LNCaP clone FGC (cell line): ENCODE data around the gene PUDP.
"Not testable (repeated sequence)": the region's sequence is repeated elsewhere in the genome, so short reads cannot be mapped to it uniquely, and the experiment has no call there.

Experiments
- DNase-seq: peaks from one replicate; pipeline ENCODE4 v3.0.0-alpha.2; 2011; ENCODE audit warnings: low read depth
- H3K4me3 ChIP-seq: 2 replicates; pipeline ENCODE4 v1.5.1; 2011; ENCODE audit warnings: mild to moderate bottlenecking, low read depth, low read length, control low read depth
- TF ChIP-seq, protein P1 (sequence below): IDR thresholded peaks from 2 replicates; pipeline ENCODE4 v1.5.1; 2012; ENCODE audit warnings: mild to moderate bottlenecking; ENCODE audit not compliant: control insufficient read depth, insufficient read depth; ENCODE audit errors: extremely low read depth

PUDP gene

DNA sequence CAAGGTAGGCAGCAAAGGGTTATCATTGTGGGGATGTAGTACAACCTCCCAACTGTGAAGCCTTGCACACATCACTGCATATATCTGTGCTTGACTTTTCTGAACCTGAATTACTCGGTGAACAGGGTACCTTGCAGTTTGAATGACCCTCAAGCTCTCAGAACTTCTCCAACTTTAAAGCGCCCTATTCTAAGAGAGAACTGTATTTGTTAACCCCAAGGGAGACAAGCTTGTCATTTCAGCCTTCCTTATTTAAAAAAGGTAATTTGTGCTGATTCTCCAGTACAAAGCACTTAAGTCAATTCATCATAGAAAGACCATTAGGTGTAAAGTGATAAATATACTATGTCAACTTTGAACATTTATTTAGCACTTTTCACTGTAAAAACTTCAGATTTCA, 122.5 kb downstream of the PUDP start:
- TF ChIP-seq, protein P1, sequence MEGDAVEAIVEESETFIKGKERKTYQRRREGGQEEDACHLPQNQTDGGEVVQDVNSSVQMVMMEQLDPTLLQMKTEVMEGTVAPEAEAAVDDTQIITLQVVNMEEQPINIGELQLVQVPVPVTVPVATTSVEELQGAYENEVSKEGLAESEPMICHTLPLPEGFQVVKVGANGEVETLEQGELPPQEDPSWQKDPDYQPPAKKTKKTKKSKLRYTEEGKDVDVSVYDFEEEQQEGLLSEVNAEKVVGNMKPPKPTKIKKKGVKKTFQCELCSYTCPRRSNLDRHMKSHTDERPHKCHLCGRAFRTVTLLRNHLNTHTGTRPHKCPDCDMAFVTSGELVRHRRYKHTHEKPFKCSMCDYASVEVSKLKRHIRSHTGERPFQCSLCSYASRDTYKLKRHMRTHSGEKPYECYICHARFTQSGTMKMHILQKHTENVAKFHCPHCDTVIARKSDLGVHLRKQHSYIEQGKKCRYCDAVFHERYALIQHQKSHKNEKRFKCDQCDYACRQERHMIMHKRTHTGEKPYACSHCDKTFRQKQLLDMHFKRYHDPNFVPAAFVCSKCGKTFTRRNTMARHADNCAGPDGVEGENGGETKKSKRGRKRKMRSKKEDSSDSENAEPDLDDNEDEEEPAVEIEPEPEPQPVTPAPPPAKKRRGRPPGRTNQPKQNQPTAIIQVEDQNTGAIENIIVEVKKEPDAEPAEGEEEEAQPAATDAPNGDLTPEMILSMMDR = no peak
- no peak for DNase-seq
- no peak overlapping the region for H3K4me3 ChIP-seq

DNA sequence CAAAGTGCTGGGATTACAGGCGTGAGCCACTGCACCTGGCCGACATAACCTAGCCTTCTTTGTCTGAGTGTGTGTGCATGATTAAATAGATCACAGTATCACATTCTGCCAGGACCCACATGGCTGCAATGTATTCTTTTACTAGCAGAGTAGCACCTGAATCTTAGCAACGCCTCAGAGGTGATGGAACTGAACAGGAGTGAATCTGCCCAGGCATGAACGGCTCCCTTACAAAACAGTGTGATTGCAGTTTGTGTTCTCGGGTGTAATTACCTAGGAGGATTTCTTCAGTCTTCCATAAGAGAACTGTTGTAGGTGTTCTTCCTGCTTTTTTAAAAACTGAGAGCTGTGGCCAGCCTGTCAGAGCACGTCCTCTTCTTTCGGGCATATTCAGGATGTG, 123.1 kb downstream of the PUDP start:
- H3K4me3 ChIP-seq = no peak overlapping the region
- DNase-seq = no peak
- TF ChIP-seq, protein P1 = no peak

DNA sequence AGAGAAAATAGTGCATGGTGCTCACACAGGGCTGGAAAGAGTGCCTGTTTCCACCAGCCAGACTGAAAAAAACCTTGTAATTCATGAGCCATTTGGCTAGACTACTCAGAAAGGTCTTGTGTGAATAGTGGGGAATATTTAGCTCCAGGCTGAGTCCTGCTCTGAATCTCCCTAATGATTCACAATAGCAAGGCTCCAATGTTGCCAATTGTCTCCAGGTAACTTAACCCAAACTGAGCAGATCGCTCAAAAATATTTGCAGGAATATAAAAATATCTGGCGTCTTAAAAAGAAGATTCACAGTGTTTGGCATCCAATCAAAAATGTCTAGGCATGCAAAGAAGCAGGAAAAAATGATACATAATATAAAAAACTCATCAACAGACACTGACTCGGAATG, 125.0 kb downstream of the PUDP start:
- H3K4me3 ChIP-seq, DNase-seq: not testable (repeated sequence)

DNA sequence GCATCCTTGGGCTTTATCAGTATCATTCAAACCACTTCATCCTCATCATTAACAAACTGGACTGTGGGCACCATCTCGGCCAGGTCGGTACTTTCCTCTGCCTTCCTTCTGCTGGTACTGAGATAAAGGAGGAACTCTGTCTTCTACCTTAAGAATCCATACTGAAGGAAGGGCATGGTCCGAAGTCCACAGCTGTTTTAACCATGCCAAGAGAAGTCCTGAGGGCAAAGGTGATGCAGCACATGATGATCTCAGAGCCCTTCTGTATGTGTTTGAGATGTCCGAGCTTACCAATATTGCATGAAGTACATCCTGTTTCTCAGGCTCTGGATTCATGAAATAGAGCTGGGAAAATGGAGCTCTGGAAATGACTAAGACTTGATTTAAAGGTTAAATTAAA, 126.0 kb downstream of the PUDP start:
- no peak overlapping the region for H3K4me3 ChIP-seq
- TF ChIP-seq, protein P1 = no peak
- no peak for DNase-seq

DNA sequence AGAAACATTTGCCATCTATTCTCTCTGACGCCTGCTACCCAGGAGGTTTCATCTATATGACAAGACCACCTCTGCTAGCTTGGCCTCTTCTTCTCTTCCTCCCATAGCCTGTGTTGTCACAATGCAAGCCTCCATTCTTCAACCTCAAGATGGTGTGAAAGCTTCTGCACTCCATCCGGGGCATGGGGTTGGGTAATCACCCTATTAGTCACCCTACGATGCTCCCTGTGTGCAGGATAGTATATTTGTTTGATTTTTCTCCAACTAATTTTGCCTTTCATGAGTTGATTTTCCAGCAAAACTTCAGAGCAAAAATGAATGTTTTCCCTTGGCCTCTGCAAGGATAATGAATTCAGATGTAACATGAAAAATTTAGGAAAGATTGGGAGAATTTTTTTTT, 128.4 kb downstream of the PUDP start:
- TF ChIP-seq, protein P1 = no peak
- no peak for DNase-seq
- H3K4me3 ChIP-seq = no peak overlapping the region

DNA sequence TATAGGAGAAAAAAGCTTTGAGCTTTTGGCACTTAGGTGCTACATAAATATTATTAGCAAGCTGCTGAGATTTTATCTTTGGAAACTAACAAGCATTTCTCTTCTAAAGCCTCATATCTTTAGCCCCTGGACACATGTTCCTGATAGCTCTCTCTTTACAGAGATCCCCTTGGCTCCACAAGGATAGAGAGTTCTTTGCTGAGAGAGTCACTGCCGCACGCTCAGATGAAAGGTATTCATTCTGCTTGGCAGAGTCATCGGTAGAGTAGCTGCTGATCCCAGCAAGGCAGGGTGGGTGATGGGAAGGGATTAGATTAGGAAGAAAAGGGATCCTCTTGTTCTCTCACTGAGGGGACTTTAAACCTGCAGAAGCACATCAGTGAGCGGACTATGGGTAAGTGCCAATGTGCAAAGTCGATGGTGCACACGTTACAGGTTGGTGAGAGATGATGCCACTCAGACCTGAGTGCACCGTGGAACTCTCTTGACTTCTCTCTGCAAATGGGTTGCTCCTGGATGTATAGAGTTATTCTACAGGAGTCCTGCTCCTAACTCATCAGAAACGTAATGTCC, 135.6 kb downstream of the PUDP start:
- not testable (repeated sequence) for DNase-seq, H3K4me3 ChIP-seq

DNA sequence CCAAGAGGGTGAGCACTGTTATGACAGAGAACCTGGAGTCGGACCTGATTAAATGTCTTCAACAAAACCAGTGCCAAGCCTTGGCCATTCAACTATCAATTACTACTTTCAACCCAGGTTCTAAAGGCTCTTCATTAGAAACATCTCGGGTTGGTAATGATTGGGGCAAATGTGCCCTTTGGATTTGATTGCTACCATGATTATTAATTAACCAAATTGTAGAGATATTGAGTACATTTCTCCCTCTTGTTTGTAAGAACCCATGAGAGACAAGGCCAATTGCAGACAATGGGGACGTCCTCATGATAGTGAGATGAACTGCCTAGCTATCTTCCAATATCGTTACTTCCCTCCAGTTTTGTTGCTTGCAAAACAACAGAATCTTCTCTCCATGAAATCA, 137.1 kb downstream of the PUDP start:
- H3K4me3 ChIP-seq, DNase-seq: not testable (repeated sequence)

DNA sequence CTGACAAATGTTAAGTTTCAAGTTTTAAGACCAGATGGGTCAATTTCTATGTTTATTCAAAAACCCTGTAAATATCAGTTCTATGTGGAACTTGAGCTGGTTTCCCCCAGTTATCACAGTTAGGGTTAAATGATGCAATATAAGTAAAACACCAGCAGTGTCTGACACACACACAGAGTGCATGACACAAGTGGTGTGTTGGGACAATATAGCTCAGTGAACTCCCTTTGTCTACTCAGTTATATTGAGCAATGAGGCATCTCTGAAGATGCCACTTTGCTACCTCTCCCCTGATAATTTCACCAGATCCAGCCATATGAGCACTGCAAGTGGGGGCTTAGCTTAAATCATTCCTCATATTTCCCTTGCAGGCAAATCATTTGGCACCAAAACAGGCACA, 140.6 kb downstream of the PUDP start:
- not testable (repeated sequence) for DNase-seq, H3K4me3 ChIP-seq
